ENCODE data around the gene CELF5.

Gene CELF5

DNA sequence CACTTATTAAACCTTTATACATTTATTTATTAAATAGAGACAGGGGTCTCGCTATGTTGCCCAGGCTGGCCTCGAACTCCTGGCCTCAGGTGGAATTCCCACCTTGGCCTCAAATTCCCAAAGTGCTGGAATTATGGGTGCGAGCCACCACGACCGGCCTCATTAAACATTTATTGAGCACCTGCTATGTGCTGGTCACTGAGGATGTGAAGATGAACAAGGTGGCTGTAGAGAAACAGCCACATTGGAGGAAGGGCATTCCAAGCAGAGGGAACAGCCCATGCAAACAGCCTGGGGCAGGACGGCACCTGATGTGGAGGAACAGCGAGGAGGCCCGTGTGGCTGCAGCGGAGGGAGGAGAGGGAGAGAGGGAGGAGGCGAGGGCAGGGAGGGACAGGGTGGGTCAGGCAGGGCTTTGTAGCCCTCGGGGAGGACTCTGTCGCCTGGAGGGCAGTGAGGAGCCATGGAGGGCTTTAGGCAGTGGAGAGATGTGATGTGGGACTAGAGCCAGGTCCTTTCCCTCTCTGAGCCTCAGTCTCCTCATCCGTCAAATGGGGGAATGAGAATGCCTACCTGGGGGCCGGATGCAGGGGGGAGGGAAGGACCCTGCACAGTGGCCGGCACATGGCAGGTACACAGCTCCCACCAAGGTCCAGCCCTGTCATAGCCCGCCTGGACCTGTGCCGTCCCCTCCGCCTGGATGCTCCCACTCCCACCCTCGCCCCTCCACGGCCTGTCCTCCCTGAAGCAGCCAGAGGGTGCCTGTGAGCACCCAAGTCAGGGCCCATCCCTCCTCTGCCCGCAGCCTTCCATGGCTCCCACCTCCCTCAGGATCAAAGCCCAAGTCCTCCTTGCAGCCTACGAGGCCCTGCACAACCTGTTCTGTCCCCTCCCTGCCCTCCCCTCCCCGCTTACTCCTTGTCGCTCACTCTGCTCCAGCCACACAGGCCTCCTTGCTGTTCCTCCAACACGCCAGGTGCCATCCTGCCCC is 120.4 kb downstream of the CELF5 start:
- DNase-seq (ENCODE audit: low spot score): no peak

DNA sequence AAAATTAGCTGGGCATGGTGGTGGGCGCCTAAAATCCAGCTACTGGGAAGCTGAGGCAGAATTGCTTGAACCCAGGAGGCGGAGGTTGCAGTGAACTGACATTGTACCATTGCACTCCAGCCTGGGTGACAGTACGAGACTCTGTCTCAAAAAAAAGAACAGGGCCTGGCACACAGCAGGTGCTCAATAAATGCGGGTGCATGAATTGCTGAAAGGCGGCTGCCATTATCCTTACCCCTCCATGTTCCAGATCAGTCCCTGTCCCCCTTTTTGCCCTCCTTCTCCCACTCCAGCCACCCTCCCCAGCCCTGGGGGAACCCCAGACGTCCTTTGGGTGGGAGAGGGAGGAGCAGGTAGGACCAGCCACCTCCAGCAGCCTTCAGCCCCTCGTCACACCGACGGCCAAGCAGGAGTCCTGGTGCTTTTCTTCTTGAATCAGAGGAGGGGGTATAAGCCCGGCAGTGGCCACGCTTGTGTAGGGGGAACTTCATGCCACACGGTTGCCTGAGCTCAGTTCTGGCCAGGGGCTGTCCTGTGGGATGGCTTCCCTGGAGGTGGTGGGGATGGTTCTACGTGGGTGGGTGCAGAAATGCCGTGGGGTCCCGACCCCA is 121.5 kb downstream of the CELF5 start:
- no peak for DNase-seq (ENCODE audit: low spot score)
